ENCODE measurements around the gene CYSRT1.

CYSRT1 gene

GRCh38 chr9:137231372-137232039 is 6.5 kb downstream of the CYSRT1 start:
- no peak for DNase-seq
- intact Hi-C loops (cut with DNase I) = no loop called here

DNA sequence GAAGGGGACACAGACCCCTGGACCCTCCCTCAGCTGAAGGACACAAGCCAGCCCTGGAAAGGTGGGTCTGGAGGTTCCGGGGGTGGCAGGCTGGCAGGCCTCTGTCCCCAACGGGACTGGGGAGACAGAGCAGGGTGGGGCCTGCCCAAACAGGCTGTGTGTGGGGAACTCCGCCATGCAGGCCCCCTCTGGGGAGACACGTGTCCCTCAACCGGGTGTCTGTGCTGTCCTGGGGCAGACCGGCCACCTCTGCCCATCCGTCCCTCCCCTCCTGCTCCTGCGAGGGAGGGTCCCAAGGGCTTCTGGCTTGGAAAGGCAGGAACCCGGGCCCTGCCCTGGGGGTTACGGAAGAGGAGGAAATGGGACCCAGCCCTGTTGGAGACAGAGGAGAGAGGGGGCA is 7.1 kb downstream of the CYSRT1 start:
- intact Hi-C loops (cut with DNase I) = no loop called here

DNA sequence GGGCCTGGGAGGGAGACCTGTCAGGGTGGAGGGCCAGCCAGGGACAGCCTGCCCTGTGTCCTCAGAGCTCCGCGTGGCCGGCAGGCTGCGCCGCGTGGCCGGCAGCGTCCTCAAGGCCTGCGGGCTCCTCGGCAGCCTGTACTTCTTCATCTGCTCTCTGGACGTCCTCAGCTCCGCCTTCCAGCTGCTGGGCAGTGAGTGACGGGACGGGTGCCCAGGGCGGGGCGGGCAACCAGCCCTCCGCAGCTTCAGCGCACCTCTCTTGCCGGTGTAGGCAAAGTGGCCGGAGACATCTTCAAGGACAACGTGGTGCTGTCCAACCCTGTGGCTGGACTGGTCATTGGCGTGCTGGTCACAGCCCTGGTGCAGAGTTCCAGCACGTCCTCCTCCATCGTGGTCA is 7.5 kb downstream of the CYSRT1 start:
- intact Hi-C loops (cut with DNase I) = no loop called here
- no peak for DNase-seq

More for the DNA sequence above, 7.1 kb downstream of the CYSRT1 start:
- DNase-seq = no peak

- no peak for DNase-seq
- intact Hi-C loops (cut with DNase I) = no loop called here
Observed at GRCh38 chr9:137233143-137233980, 8.4 kb downstream of the CYSRT1 start.

- DNase-seq = no peak
- intact Hi-C loops (cut with DNase I) = no loop called here
Observed at GRCh38 chr9:137234055-137234697, 9.2 kb downstream of the CYSRT1 start.

DNA sequence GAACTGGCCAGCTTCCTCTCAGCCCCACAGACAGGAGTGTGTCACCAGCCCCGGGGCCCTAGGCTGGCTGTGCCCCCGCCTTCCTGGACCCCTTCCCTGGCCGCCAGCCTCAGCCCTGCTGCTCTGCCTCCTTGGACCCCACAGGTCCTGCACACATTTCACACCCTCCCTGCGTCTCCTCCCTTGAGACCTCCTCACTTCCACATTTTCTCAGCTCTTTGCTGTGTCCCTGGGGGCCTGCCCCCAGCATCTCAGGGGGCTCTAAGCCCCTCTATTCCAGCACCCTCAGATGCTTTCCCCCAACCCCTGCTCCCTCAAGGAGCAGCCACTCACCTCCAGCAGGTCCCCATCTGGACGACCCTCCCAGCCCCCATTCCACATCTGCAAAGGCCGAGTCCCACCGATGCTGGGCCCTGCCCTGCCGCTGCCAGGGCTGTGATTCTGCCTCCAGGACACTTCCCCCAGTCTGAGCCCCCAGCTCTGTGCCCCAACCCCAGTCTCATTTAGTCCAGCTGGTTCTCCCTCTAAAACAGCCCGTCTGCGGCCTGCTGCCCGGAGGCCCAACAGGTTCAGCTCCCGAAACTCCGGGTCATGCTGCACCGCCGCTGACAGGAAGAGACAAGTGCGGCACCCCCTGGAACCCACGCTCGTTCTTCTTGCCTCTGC is 9.9 kb downstream of the CYSRT1 start:
- intact Hi-C loops (cut with DNase I) = no loop called here
- DNase-seq = no peak

DNA sequence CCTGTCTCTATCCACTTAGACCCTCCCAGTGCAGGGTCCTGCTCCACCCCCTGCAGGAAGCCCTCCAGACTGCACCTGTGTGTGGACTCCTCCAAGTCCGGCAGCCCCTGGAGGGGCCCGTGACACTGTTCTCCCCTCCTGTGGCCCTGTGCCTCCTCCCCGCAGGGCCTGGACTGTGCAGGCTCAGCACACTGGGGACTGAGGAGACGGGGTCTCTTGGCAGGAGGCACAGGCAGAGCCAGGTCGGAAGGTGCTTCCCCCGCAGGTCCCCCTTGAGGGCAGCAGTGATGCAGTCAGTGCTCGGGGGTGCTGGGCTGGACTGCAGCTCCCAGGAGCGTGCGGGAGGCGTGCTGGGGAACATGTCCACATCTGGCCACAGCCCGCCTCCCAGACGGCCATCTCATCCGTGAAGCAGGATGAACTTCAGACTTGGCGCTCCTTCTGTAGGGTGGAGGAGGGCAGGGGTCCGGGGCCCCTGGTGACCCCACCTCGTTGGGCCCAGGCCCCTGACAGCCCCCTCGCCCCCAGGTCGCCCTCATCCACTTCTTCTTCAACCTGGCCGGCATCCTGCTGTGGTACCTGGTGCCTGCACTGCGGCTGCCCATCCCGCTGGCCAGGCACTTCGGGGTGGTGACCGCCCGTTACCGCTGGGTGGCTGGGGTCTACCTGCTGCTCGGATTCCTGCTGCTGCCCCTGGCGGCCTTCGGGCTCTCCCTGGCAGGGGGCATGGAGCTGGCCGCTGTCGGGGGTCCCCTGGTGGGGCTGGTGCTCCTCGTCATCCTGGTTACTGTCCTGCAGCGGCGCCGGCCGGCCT is 10.7 kb downstream of the CYSRT1 start:
- DNase-seq = no peak
- intact Hi-C loops (cut with DNase I) = no loop called here

- intact Hi-C loops (cut with DNase I) = no loop called here
- peak; percentile 72 to 93 (median 86) for DNase-seq
Observed at GRCh38 chr9:137236238-137236935, 11.4 kb downstream of the CYSRT1 start.

- intact Hi-C loops (cut with DNase I) = no loop called here
- DNase-seq = peak in 1 of 42 donors; percentile 46
Observed at GRCh38 chr9:137236936-137237421, 12.0 kb downstream of the CYSRT1 start.

DNA sequence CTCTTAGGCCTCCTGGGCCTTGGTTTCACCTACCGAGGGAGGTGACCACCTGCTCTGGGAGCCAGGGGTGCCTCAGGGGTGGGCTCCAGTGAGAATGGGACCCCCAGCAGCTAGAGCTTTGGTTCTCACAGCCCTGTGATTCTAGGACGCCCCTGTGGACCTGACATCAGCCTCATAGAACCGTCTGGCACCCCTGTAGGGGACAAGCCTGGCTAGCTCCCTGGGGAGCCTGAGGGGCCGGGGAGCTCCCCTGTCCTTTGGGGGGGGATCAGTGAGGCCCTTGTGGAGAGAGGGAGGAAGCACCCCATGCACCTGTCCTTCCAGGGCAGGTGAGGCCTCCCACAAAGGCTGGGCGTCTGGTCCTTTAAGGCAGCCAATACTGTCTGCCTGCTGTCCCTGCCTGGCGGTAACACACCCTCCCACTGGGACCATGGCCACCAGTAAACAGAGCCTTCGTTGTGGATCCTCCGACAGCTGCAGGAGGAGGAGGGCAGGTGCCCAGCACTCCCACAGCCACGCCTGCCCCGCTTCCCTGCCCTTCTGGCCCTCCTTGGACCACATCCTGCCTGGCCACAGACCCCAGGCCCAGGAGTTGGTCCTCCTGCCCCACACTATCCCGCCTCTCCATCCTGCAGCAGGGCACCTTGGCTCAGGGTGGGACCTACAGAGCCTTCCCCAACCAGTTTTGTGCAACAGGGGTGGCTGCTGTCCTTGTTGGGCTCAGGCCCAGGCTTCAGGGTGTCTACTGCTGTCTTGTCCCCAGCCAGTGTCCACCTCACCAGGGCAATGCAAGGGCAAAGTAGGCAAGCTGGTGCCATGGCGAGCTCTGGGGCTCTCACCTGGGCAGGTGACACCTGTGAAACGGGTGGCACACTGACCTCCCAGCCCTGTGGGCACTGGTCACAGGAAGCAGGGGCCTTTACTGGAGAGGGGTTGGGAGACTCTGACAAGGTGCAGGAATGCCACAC is 13.1 kb downstream of the CYSRT1 start:
- DNase-seq = peak; percentile 48 to 90 (median 76)
- intact Hi-C loops (cut with DNase I) = no loop called here

DNA sequence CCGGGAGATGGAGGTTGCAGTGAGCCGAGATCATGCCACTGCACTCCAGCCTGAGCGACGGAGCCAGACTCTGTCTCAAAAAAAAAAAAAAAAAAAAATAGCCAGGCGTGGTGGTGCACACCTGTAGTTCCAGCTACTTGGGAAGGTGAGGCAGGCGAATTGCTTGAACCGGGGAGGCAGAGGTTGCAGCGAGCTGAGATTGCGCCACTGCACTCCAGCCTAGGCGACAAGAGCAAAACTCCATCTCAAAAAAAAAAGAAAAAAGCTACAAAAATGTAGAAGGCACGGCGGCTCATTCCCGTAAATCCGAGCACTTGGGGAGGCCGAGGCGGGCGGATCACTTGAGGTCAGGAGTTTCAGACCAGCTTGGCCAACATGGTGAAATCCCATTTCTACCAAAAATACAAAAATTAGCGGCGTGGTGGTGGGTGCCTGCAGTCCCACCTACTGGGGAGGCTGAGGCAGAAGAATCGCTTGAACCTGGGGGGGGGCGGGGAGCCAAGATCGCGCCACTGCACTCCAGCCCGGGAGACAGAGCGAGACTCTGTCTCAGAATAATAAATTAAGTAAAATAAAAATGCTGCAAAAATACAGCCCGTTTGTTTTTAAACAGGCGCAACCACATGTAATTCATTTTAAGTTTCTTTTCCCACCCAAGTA is 14.7 kb downstream of the CYSRT1 start:
- intact Hi-C loops (cut with DNase I) = loop anchor here (2.0 kb wide), 1 partner anchor 15 kb away; the partner anchor contains the start of gene NELFB
- peak in 5 of 42 donors; percentile 30 to 52 (median 41) for DNase-seq

GRCh38 chr9:137240318-137240840 is 15.4 kb downstream of the CYSRT1 start:
- intact Hi-C loops (cut with DNase I) = loop anchor here (2.0 kb wide), 1 partner anchor 14 kb away; the partner anchor contains the start of gene NELFB
- DNase-seq = peak; percentile 46 to 89 (median 80)

- intact Hi-C loops (cut with DNase I) = loop anchor here (2.0 kb wide), 1 partner anchor 14 kb away; the partner anchor contains the start of gene NELFB
- DNase-seq = peak; percentile 97 to 100 (median 99)
Observed at GRCh38 chr9:137240841-137241489, 16.0 kb downstream of the CYSRT1 start, which contains the start of gene TUBB4B. Gene TUBB4B (plus strand): TSS chr9:137241287. CDS start chr9:137241361, 74 bp downstream.

GRCh38 chr9:137241490-137242268 is 16.7 kb downstream of the CYSRT1 start:
- DNase-seq = peak in 33 of 42 donors; percentile 37 to 83 (median 58)
- intact Hi-C loops (cut with DNase I) = loop anchor here (2.0 kb wide), 1 partner anchor 13 kb away; the partner anchor contains the start of gene NELFB
